NCI-H1092 (cell line): ENCODE measurements around the gene CBX4.

Source experiments
- DNase-seq: peaks from one replicate; lab custom pipeline; 2025; lab: John Stamatoyannopoulos, UW

The CBX4 gene

GRCh38 chr17:79785900-79786810 is 53.1 kb downstream of the CBX4 start:
- DNase-seq: no peak

DNA sequence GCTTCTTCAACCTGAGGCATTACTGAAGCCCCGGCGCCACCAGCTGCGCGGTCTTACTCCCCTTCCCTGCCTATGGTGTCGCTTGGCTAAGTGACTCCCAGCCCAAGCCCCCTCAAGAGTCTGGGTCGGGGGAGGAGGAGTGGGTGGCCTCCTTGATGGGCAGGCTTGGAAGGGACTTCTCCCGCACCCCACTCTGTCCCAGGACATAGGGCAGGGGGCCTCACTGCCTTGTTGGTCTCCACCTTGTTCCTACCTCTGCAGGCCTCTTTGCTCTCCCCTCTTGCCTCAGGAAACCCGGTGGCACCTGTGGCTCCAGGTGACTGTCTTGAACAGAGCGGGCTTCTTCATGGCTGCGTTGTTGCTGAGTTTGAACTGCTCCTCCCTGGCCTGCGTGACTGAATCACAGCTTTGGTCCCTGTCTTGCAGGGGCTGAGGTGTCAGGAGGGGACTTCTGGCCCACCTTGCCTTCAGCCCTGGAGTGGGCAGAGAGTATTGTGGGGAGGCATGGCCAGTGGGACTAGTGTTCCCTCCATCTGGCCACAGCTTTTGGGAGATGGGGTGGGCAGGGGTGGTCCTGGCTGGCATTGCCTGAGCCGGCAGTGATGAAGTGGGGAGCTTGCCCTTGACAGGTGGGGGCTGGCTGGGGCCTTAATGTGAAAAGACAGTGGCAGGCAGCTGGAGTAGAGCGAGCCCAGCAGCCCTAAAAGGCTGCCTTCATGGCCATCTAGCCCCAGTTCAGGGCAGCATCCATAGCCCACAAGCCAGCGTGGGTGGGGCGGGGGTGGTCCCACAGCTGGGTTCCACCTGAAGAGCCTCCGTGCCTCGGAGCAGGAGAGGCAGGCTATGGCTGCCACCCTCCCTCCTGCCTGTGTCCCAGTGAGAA is 54.0 kb downstream of the CBX4 start:
- no peak for DNase-seq

DNA sequence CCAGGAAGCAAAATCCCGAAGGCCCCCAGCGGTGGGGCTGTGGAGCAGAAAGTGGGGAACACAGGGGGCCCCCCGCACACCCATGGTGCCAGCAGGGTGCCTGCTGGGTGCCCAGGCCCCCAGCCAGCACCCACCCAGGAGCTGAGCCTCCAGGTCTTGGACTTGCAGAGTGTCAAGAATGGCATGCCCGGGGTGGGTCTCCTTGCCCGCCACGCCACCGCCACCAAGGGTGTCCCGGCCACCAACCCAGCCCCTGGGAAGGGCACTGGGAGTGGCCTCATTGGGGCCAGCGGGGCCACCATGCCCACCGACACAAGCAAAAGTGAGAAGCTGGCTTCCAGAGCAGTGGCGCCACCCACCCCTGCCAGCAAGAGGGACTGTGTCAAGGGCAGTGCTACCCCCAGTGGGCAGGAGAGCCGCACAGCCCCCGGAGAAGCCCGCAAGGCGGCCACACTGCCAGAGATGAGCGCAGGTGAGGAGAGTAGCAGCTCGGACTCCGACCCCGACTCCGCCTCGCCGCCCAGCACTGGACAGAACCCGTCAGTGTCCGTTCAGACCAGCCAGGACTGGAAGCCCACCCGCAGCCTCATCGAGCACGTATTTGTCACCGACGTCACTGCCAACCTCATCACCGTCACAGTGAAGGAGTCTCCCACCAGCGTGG is 54.8 kb downstream of the CBX4 start:
- DNase-seq: no peak

- no peak for DNase-seq
Observed at GRCh38 chr17:79783891-79784290, 55.3 kb downstream of the CBX4 start.
